Upper lobe of left lung (tissue), 6 donors: ENCODE results near the gene PTCH1. TPM values are rescaled to one million over a fixed set of nuclear protein-coding genes. Genes with fewer than 3 reads are reported as not detected.
A peak's percentile ranks its signal among the peaks of the same experiment; 100 is the strongest.

ENCODE experiments used
- ATAC-seq, 2 donors: fragments of 200-7000 bp; cut with Tn5 transposase; one replicate each; pipeline ENCODE4 v1.9.1; 2022; ENCODE audit warnings: mild to moderate bottlenecking in 2 of 2, moderate library complexity in 2 of 2; ENCODE audit not compliant: low FRiP score in 2 of 2
- DNase-seq, 2 donors: peaks; one replicate each; pipeline ENCODE4 v3.0.0-alpha.2; 2019 to 2020
- H3K27ac ChIP-seq, 4 donors: fragments of 200-600 bp; sonication (generic); one replicate each; pipeline ENCODE4 v1.5.1; 2016 to 2019
- H3K27me3 ChIP-seq, 4 donors: fragments of 200-600 bp; sonication (generic); one replicate each; pipeline ENCODE4 v1.5.1; 2017 to 2019
- H3K36me3 ChIP-seq, 4 donors: fragments of 200-600 bp; sonication (generic); one replicate each; pipeline ENCODE4 v1.5.1; 2016 to 2019
- H3K4me1 ChIP-seq, 4 donors: fragments of 200-600 bp; sonication (generic); one replicate each; pipeline ENCODE4 v1.5.1; 2018 to 2019
- H3K4me3 ChIP-seq, 4 donors: fragments of 200-600 bp; sonication (generic); one replicate each; pipeline ENCODE4 v1.5.1; 2017 to 2019; ENCODE audit warnings: mild to moderate bottlenecking in 2 of 4, moderate library complexity in 1 of 4
- H3K9me3 ChIP-seq, 4 donors: fragments of 200-600 bp; sonication (generic); one replicate each; pipeline ENCODE4 v1.5.1; 2018 to 2019
- EP300 ChIP-seq, 4 donors: sonication (generic); formaldehyde crosslinking; IDR thresholded peaks; one replicate each; pipeline ENCODE4 v1.5.1; 2017; ENCODE audit warnings: antibody characterized with exemption in 4 of 4, control low read depth in 2 of 4
- POLR2A ChIP-seq, 4 donors: fragments of 450-650 bp; IDR thresholded peaks; one replicate each; pipeline ENCODE4 v1.5.1; 2016 to 2017; ENCODE audit warnings: antibody characterized with exemption in 4 of 4, mild to moderate bottlenecking in 2 of 4
- POLR2AphosphoS5 ChIP-seq, 2 donors: sonication (generic); formaldehyde crosslinking; IDR thresholded peaks; one replicate each; pipeline ENCODE4 v1.5.1; 2017; ENCODE audit warnings: antibody characterized with exemption in 2 of 2
- WGBS, 2 donors: methylation state at CpG; one replicate each; pipeline ENCODE4 v1.1.5; 2017 to 2018; 5-methylcytosine and 5-hydroxymethylcytosine counted together
- total RNA-seq, 6 donors: library from RNA; depleted of rRNA in 4 of 6; stranded (reverse); fragments of >200 nt in 4 of 6; gene quantifications; one replicate each; pipeline versions ENCODE4 v1.1.0 to v1.2.1, GENCODE V29; 2016 to 2021
- TF ChIP-seq, protein P1 (sequence below), 6 experiments: fragments of 450-650 bp in 4 of 6; fragments of 200-600 bp in 2 of 6; sonication (generic) in 2 of 6; IDR thresholded peaks; one replicate each; pipeline ENCODE4 v1.5.1; 2016 to 2019; ENCODE audit warnings: antibody characterized with exemption in 6 of 6
- donor health status: DM: no; HTN: no; CAD: no; lungs with moderate emphysema.
- donor health status: DM: no; HTN: yes; CAD: no; lungs with severe emphysema.

PTCH1 gene
- total RNA-seq, 6 donors from 2014 or later = 7.4 to 28.0 (median 13.9) TPM

- H3K4me3 ChIP-seq = peak overlapping the region; percentile 51 to 94 (median 66)
- H3K27ac ChIP-seq = peak overlapping the region; percentile 86 to 96 (median 88)
- TF ChIP-seq POLR2AphosphoS5 (IDR thresholded peaks at IDR 0.05) = peak in 1 of 2 donors; percentile 9
- TF ChIP-seq, protein P1, sequence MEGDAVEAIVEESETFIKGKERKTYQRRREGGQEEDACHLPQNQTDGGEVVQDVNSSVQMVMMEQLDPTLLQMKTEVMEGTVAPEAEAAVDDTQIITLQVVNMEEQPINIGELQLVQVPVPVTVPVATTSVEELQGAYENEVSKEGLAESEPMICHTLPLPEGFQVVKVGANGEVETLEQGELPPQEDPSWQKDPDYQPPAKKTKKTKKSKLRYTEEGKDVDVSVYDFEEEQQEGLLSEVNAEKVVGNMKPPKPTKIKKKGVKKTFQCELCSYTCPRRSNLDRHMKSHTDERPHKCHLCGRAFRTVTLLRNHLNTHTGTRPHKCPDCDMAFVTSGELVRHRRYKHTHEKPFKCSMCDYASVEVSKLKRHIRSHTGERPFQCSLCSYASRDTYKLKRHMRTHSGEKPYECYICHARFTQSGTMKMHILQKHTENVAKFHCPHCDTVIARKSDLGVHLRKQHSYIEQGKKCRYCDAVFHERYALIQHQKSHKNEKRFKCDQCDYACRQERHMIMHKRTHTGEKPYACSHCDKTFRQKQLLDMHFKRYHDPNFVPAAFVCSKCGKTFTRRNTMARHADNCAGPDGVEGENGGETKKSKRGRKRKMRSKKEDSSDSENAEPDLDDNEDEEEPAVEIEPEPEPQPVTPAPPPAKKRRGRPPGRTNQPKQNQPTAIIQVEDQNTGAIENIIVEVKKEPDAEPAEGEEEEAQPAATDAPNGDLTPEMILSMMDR (IDR thresholded peaks at IDR 0.05) = no peak
- peaks cover 0 to 25% (median 0%) of the 10 kb centered on the region in 4 donors for H3K27me3 ChIP-seq
- H3K9me3 ChIP-seq = no peaks in the 10 kb centered on the region
- WGBS, 2 donors = 1 to 2% methylated on average over 38 of the region's 38 CpGs
- ATAC-seq (no peak), DNase-seq (no peak)
- H3K36me3 ChIP-seq = no peaks in the 10 kb centered on the region
- peaks cover 10 to 32% (median 23%) of the 10 kb centered on the region in 4 donors for H3K4me1 ChIP-seq
Observed at GRCh38 chr9:95509851-95510708, 6.7 kb downstream of the PTCH1 start.

- Histone ChIP-seq H3K9me3 (no peaks in the 10 kb centered on the region), H3K27ac (peak overlapping the region; percentile 86 to 91 (median 88)), H3K36me3 (no peaks in the 10 kb centered on the region), H3K27me3 (peaks cover 0 to 23% (median 0%) of the 10 kb centered on the region in 4 donors), H3K4me1 (peaks cover 11 to 36% (median 32%) of the 10 kb centered on the region in 4 donors), H3K4me3 (peak overlapping the region; percentile 46 to 94 (median 66))
- ATAC-seq = peak; percentile 49 to 67
- peak; percentile 84 to 87 for DNase-seq
- TF ChIP-seq POLR2A (IDR thresholded peaks at IDR 0.05) (no peak), POLR2AphosphoS5 (IDR thresholded peaks at IDR 0.05) (peak in 1 of 2 donors; percentile 21), EP300 (IDR thresholded peaks at IDR 0.05) (no peak)
- TF ChIP-seq, protein P1 (IDR thresholded peaks at IDR 0.05) = no peak
- WGBS, 2 donors = 0 to 1% methylated on average over 38 to 47 of the region's 48 CpGs
Observed at GRCh38 chr9:95508968-95509850, 7.6 kb downstream of the PTCH1 start.

- H3K4me1 ChIP-seq = peaks cover 11 to 39% (median 33%) of the 10 kb centered on the region in 4 donors
- H3K27ac ChIP-seq = peak overlapping the region; percentile 80 to 91 (median 88)
- H3K9me3 ChIP-seq = no peaks in the 10 kb centered on the region
- no peaks in the 10 kb centered on the region for H3K36me3 ChIP-seq
- TF ChIP-seq, protein P1 (IDR thresholded peaks at IDR 0.05) = no peak
- TF ChIP-seq POLR2AphosphoS5 (IDR thresholded peaks at IDR 0.05) (no peak), POLR2A (IDR thresholded peaks at IDR 0.05) (no peak), EP300 (IDR thresholded peaks at IDR 0.05) (no peak)
- WGBS, 2 donors = 0 to 3% methylated on average over 5 to 6 of the region's 111 CpGs
- no peak for ATAC-seq
- DNase-seq = peak in 1 of 2 donors; percentile 89
- peaks cover 0 to 23% (median 0%) of the 10 kb centered on the region in 4 donors for H3K27me3 ChIP-seq
- H3K4me3 ChIP-seq = peak overlapping the region; percentile 56 to 94 (median 66)
Observed at GRCh38 chr9:95508242-95508967, 8.4 kb downstream of the PTCH1 start.

GRCh38 chr9:95507464-95508241 is 9.1 kb downstream of the PTCH1 start:
- TF ChIP-seq POLR2AphosphoS5 (IDR thresholded peaks at IDR 0.05) (no peak), EP300 (IDR thresholded peaks at IDR 0.05) (no peak), POLR2A (IDR thresholded peaks at IDR 0.05) (peak in 1 of 4 donors; percentile 8)
- TF ChIP-seq, protein P1 (IDR thresholded peaks at IDR 0.05) = peak in 1 of 6 experiments; percentile 11
- peak overlapping the region; percentile 56 to 94 (median 66) for H3K4me3 ChIP-seq
- H3K9me3 ChIP-seq = no peaks in the 10 kb centered on the region
- H3K27me3 ChIP-seq = peaks cover 0 to 23% (median 0%) of the 10 kb centered on the region in 4 donors
- 0 to 1% methylated on average over 30 to 36 of the region's 36 CpGs for WGBS, 2 donors
- peak overlapping the region; percentile 80 to 92 (median 90) for H3K27ac ChIP-seq
- peaks cover 11 to 39% (median 33%) of the 10 kb centered on the region in 4 donors for H3K4me1 ChIP-seq
- ATAC-seq = peak; percentile 25 to 45
- no peaks in the 10 kb centered on the region for H3K36me3 ChIP-seq
- peak; percentile 43 to 83 for DNase-seq
